Measurements from ENCODE around the gene FETUB.
"Not testable (repeated sequence)": the region's sequence is repeated elsewhere in the genome, so short reads cannot be mapped to it uniquely, and the experiment has no call there.

Gene FETUB

DNA sequence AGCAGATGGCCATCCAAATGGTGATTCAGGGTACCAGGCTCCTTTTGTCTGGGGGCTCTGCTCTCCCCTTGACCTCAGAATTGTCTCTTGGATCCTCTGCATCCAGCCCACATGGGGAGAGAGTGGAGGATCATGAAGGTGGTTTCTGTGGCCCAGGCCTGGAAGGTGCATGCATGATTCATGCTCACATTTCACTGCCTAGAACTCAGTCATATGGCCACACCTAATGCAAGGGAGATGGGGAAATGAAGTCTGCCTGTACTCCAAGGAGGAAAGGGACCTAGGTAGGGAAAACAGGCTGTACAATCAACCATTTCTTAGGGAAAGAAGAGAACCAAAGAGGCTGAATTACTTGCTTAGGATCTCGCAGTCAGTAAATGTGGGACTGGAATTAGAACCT, 40.7 kb downstream of the FETUB start:
- no peak for DNase-seq

DNA sequence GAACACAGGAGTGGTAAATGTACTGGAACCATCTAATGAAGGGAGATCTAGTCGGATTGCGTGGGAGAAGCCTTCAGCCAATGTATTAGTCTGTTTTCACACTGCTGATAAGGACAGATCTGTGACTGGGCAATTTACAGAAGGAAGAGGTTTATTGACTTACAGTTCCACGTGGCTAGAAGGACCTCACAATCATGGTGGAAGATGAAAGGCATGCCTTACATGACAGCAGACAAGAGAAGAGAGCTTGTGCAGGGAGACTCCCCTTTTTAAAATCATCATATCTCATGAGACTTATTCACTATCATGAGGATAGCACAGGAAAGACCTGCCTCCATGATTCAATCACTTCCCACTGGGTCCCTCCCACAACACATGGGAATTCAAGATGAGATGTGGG, 42.6 kb downstream of the FETUB start:
- DNase-seq = no peak

DNA sequence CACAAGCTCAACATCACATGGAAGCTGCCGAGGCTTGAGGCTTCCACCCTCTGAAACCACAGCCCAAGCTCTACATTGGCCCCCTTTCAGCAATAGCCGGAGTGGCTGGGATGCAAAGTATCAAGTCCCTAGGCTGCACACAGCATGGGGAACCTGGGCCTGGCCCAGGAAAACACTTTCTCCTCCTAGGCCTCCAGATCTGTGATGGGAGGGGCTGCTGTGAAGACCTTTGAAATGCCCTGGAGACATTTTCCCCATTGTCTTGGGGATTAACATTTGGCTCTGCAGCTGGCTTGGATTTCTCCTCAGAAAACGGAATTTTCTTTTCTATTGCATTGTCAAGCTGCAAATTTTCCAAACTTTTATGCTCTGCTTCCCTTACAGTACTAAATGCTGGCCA, 43.8 kb downstream of the FETUB start:
- DNase-seq = no peak

DNA sequence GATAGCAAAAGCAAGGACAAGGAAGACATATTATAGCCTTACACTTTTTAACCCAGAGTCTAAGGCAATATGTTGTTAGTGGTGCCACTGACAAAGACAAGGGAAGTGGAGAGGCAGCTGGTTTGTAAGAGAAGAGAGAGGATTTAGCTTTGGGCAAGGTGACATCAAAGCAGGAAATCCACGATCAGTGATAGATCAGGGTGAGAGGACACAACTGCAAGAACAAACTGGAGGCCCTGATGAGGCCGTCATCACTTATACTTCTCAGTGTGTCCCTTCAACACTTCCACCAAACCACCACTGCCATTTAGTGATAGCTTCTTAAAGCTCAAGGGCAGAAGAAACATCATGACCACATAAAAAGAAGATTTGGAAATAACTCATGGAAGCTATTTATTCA, 46.3 kb downstream of the FETUB start:
- not testable (repeated sequence) for DNase-seq

DNA sequence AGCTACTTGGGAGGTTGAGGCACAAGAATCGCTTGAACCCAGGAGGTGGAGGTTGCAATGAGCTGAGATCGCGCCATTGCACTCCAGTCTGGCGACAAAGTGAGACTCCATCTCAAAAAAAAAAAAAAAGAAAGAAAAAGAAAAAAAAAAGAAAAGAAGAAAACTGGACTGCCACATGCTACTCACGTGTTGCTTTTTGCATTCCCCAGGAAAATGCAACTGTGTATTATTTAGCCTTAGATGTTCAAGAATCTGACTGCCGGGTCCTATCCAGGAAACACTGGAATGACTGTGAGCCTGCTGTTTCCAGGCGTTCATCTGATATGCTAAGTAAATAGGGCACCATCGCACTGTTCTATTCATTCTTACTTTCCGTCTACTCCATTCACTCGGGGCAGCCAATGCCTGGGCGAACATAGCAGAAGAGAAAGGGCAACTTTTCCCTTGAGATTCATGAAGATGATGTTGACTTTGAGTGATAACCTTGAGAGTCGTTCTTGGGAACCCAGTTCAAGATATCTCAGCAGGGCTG, 47.0 kb downstream of the FETUB start:
- DNase-seq = no peak

DNA sequence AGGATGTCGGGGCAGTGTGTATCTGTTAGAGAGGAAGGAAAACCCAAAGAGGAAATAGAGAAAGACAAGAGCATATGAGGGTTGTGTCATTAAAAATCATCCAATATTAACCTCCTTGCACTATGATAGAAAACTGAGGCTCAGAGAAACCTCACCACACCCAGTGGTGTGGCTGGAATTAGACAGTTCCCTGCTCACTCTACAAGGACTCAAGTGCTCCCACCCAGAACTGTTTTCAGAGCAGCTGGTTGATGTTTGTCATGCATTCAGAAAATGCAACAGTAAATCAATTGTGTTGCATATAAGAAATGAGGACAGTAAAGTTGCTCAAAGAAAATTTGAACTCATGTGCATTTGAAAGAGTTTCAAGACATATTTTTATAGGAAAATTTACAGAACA, 50.1 kb downstream of the FETUB start:
- DNase-seq = not testable (repeated sequence)

DNA sequence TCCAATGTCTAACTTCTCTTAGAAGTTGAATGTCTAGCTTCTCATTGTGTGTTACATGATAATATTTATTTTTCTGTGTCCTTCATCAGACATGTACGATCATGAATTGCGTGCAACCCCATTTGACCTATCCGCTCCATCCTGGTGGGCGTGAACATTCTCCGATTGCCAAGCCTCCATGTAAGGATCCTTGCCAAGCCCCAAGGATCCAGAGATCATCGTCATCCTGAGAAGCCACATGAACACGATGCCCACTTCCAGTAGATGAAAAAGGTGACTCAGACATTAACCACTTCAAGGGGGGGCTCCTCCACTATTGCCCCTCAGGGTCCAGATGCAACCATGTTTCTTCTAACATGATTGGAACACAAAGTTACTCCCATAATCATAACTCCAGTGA, 51.5 kb downstream of the FETUB start:
- DNase-seq = no peak

DNA sequence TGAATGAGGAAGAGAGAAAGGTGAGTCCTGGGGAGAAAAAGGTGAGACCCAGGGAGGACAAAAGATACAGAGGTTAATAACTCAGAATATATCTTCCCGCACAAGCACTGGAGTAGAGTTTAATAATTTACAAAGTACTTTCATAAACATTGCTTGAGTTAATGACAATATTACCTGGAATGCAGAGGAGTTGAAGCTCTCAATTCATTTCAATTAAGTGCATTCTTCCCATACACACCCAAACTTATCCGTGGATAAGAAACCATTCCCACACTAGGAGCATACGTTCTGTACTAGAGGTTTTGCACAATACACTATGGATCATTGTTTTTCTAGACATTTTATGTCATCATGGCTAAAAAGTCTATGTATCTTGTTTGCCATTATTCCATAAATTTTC, 53.6 kb downstream of the FETUB start:
- no peak for DNase-seq

DNA sequence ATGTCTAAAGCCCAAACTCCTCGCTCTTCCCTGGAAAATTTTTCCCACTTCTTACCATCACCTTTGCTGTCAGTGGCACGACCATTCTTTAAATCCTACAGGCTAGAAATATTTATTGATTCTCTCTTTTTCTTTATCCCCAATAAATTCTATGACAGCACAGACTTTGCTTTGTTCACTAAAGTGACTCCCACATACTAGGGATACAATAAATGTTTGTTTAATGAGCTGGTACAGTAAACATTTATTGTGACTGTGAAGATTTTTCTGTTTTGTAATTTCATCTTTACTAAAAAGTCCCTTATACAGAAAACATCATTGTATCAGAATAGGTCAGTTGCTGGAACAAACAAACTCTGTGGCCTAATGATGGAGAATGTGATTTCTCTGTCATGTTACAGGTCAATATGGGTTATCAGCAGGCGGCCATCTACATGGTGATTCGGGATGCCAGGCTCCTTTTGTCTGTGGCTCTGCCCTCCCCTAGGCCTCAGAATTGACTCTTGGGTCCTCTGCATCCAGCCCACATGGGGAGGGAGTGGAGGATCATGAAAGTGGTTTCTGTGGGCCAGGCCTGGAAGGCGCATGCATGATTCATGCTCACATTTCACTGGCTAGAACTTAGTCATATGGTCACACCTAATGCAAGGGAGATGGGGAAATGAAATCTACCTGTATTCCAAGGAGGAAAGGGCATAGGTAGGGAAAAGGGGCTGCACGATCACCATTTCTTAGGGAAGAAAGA, 54.3 kb downstream of the FETUB start:
- DNase-seq = no peak

DNA sequence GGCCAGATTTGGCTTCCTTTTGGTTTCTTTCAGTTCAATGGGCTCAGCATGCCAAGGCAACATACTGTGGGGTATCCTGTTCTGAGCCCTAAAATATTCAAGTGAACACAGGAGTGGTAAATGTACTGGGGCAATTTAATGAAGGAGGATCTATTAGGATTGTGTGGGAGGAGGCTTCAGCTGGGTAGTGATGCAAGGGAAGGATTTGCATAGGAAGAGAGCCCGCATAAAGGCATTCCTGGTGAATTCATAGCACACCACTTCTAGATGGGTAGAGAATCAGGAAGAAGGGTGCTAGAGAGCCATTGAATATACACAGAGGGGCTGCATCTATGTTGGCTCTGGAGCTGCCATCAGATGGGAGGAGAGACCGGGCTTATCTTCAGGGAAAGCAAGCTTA, 56.3 kb downstream of the FETUB start:
- DNase-seq = no peak

DNA sequence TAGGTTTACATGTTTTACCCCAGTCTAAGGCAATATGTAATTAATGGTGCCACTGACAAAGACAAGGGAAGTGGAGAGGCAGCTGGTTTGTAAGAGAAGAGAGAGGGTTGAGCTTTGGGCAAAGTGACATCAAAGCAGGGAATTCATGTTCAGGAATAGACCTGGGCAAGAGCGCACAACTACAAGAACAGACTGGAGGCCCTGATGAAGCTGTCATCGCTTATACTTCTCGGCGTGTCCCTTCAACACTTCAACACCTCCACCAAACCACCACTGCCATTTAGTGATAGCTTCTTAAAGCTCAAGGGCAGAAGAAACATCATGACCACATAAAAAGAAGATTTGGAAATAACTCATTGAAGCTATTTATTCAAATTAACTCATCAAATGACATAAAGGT, 57.3 kb downstream of the FETUB start:
- no peak for DNase-seq

DNA sequence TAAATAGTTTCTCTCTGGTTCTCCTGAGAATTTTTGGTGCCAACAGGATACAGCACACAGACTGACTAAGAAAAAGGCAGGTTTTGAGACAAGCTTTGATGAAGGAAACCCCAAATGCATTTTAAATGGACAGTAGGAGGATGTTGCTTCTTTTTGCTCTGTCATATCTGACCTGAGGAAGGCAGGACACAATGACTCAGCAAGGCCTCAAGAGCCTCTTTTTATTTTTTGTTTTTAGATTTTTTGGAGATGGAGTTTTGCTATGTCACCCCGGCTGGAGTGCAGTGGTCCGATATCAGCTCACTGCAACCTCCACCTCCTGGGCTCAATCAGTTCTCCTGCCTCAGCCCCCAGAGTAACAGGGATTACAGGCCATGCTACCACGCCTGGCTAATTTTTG, 60.1 kb downstream of the FETUB start:
- DNase-seq = no peak

DNA sequence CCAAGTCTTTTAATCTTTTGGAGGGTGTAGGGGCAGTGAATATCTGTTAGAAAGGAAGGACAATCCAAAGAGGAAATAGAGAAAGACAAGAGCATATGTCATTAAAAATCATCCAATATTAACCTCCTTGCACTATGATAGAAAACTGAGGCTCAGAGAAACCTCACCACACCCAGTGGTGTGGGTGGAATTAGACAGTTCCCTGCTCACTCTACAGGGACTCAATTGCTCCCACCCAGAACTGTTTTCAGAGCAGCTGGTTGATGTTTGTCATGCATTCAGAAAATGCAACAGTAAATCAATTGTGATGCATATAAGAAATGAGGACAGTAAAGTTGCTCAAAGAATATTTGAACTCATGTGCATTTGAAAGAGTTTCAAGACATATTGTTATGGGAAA, 62.3 kb downstream of the FETUB start:
- DNase-seq = not testable (repeated sequence)

All from NCI-H1105 treated with DMSO at 0.1 percent for 48 hours (cell line).